ENCODE results near the gene PCIF1. TPM values are rescaled to one million over a fixed set of nuclear protein-coding genes. Genes with fewer than 3 reads are reported as not detected.

PCIF1 gene
- total and polyA plus RNA-seq, 10 donors: 25.1 to 61.9 (median 45.9) TPM

DNA sequence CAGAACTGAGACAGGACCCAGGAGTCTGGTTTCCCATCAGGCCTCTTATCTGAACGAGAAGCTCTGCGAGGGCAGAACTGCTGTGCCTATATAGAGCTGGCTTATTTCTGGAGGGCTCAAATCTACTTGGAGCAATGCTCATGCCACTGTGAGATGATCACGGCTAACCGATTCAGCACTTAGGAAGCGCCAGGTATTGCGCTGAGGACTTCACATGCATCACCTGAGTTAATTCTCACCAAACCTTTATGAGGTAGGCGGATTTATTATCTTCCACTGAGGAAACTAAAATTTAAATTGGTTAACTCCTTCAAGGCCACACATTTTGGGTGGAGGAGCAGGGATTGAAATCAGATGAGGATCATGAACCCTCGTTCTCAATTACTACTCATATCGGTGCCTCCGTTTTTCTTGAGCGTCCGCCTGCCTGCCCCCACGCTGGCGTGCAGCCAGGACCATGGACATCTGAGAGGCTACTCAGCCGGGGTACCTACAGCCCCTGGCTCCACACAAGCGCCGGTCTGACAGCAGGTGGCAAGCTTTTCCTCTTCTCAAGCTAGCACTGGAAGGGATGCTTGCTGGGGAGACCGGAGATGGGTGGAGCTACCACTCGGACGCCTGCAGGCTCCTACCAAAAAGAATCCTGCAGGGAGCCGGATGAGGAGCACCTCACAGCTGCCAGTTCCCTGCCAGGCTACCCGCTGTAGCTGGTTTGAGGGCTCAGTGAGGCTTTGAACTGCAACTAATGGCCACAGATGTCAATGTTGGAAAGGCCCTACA is 1.0 kb upstream of the PCIF1 start:
- H3K36me3 ChIP-seq: peaks cover 3 to 28% (median 16%) of the 10 kb centered on the region in 6 donors
- peak overlapping the region; percentile 99 to 100 (median 100) for H3K27ac ChIP-seq
- intact Hi-C loops (cut with DNase I; ENCODE audit: low total_unique reads): no loop called here
- H3K4me3 ChIP-seq: peak overlapping the region; percentile 66 to 94 (median 88)
- no peaks in the 10 kb centered on the region for H3K9me3 ChIP-seq
- H3K4me1 ChIP-seq: peaks cover 12 to 46% (median 31%) of the 10 kb centered on the region in 6 donors
- no peaks in the 10 kb centered on the region for H3K27me3 ChIP-seq (replicated peaks in 1 of 7)
- peak in 1 of 3 donors; percentile 12 for TF ChIP-seq POLR2A (IDR thresholded peaks at IDR 0.05)
- TF ChIP-seq, protein P1, sequence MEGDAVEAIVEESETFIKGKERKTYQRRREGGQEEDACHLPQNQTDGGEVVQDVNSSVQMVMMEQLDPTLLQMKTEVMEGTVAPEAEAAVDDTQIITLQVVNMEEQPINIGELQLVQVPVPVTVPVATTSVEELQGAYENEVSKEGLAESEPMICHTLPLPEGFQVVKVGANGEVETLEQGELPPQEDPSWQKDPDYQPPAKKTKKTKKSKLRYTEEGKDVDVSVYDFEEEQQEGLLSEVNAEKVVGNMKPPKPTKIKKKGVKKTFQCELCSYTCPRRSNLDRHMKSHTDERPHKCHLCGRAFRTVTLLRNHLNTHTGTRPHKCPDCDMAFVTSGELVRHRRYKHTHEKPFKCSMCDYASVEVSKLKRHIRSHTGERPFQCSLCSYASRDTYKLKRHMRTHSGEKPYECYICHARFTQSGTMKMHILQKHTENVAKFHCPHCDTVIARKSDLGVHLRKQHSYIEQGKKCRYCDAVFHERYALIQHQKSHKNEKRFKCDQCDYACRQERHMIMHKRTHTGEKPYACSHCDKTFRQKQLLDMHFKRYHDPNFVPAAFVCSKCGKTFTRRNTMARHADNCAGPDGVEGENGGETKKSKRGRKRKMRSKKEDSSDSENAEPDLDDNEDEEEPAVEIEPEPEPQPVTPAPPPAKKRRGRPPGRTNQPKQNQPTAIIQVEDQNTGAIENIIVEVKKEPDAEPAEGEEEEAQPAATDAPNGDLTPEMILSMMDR (IDR thresholded peaks at IDR 0.05 in 8 of 11, conservative IDR thresholded peaks at IDR 0.05 in 3 of 11): peak in 8 of 11 experiments; percentile 29 to 55 (median 41)
- peak; percentile 28 to 59 (median 44) for TF ChIP-seq POLR2AphosphoS5 (IDR thresholded peaks at IDR 0.05)
- WGBS, 5 donors: 26 to 50% (median 27%) methylated on average over 11 to 22 of the region's 22 CpGs
- peak; percentile 91 for DNase-seq

DNA sequence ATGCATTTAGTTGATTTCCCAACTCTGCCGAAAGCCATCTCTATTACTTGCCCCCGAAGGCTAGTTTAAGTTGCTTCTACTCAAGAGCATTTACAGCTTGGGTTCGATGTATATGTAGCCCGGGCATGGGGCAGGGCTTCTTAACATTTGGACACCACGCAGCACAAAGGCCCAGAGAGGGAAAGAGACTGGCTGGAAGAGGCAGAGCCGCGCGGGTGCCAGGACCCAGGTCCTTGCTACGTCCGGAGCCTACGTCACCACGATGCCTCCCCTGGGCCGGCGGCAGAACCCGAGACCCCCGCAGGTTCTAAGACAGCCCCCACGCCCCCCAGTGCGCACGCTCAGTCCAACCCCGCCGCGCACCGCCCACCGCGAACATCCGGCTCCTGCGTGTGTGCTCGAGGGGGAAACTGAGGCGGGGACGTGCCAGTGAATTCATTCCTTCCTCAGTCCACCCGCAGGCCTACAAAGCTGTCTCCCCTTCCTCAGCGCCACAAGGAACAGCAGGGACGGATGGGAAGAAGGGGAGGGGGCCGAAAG is 367 bp upstream of the PCIF1 start:
- peak; percentile 94 for DNase-seq
- Histone ChIP-seq H3K4me3 (peak overlapping the region; percentile 66 to 94 (median 88)), H3K4me1 (peaks cover 12 to 49% (median 31%) of the 10 kb centered on the region in 6 donors), H3K9me3 (no peaks in the 10 kb centered on the region), H3K27me3 (replicated peaks in 1 of 7) (no peaks in the 10 kb centered on the region), H3K36me3 (peaks cover 3 to 34% (median 22%) of the 10 kb centered on the region in 6 donors), H3K27ac (peak overlapping the region; percentile 99 to 100 (median 100))
- WGBS, 5 donors: 0 to 1% (median 0%) methylated on average over 12 to 34 of the region's 34 CpGs
- no peak for TF ChIP-seq POLR2A (IDR thresholded peaks at IDR 0.05)
- TF ChIP-seq POLR2AphosphoS5 (IDR thresholded peaks at IDR 0.05): no peak
- TF ChIP-seq, protein P1 (IDR thresholded peaks at IDR 0.05 in 8 of 11, conservative IDR thresholded peaks at IDR 0.05 in 3 of 11): no peak
- intact Hi-C loops (cut with DNase I; ENCODE audit: low total_unique reads): no loop called here

DNA sequence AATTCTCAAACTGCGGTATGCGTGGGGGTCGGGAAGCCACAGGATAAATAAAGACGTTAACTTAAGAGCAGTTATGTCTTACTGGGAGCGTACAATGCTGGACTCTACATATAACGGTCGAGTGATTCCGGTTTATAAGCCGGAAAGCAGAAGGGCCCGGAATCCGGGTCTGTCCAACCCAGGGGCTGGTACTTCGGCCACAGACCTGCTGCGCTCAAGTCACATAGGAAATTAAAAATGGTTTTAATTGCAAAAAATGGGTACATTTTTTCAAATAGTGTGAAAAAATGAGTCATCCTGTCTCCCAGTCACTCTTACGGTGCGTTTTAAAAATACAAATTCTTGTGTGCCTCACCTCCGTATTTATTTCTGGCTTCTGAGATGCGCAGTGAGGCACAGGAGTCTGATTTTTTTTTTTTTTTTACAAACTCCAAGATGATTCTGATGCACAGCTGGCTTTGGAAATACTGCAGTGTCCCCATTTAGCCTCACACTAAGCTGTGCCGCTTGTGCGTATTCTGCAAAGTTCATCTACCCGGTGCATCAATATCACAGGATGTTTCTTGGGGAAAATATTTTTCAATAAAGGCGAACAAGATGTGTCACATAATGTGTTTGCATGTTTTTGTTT is 1.0 kb downstream of the PCIF1 start:
- DNase-seq: no peak
- H3K4me1 ChIP-seq: peaks cover 12 to 49% (median 31%) of the 10 kb centered on the region in 6 donors
- H3K9me3 ChIP-seq: no peaks in the 10 kb centered on the region
- intact Hi-C loops (cut with DNase I; ENCODE audit: low total_unique reads): loop anchor here (5.0 kb wide), 1 partner anchor 37 kb away; the partner anchor contains the start of gene ZNF335
- WGBS, 5 donors: 9 to 13% (median 11%) methylated on average over 21 of the region's 21 CpGs
- TF ChIP-seq, protein P1 (IDR thresholded peaks at IDR 0.05 in 8 of 11, conservative IDR thresholded peaks at IDR 0.05 in 3 of 11): no peak
- TF ChIP-seq POLR2AphosphoS5 (IDR thresholded peaks at IDR 0.05) (no peak), POLR2A (IDR thresholded peaks at IDR 0.05) (peak in 1 of 3 donors; percentile 78)
- H3K4me3 ChIP-seq: peak overlapping the region; percentile 66 to 94 (median 88)
- peaks cover 9 to 49% (median 36%) of the 10 kb centered on the region in 6 donors for H3K36me3 ChIP-seq
- no peaks in the 10 kb centered on the region for H3K27me3 ChIP-seq (replicated peaks in 1 of 7)
- H3K27ac ChIP-seq: peak overlapping the region; percentile 99 to 100 (median 100)

All from spleen (tissue), 11 donors.